ENCODE measurements around the gene TRIM33. TPM values are rescaled to one million over a fixed set of nuclear protein-coding genes. Genes with fewer than 3 reads are reported as not detected.

Gene TRIM33
- total and polyA plus RNA-seq, 2 of the 8 experiments (the other 6 are each of a cell fraction or from before 2014, with no cell fraction given): 17.1 to 52.3 TPM

DNA sequence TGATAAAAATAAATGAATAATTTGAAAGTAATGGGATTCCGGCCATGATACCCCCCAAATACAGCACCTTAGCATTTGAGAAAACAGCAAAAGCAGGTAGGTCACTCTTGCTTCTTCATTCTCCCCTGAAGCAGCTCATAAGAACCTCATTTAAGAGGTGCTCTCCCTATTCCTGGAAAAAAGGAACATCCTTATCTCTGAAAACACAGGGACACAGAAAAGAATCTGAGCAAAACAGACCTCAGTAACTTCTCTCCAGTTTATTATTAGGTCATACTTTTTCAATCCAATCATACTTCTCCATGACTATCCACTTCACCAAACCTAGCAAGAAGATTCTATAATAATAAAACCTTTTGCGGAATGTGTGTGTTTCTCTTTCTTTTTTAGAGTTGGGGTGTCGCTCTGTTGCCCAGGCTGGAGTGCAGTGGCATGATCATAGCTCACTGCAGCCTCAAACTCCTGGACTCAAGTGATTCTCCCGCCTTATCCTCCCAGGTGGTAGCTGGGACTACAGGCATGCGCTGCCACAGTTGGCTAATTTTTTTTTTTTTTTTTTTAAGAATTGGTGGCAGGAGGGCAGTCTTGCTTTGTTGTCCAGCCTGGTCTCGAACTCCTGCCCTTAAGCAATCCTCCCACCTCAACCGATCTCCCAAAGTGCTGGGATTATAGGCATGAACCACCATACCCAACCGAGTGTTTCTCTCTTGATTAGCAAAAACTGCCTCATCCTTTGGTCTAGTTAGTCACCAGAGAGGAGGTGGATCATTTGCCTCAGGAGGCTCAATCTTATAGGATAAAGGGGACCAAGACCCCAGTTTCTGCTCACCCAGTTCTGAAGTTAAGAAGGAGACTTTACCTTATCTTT is 10.6 kb upstream of the TRIM33 start:
- Histone ChIP-seq H3K79me1 (ENCODE audit: low read depth, low read length) (no peaks in the 10 kb centered on the region), H3K36me3 (ENCODE audit: control insufficient read depth in 2 of 4, insufficient read depth in 4 of 4, low read length in 3 of 4) (no peaks in the 10 kb centered on the region), H3K23me2 (ENCODE audit: low read depth, low read length) (no peaks in the 10 kb centered on the region), H3K4ac (replicated peaks; ENCODE audit: insufficient read length, low read depth, low read length) (no peak overlapping the region), H4K91ac (replicated peaks; ENCODE audit: insufficient read length, low read length) (no peak overlapping the region), H3K56ac (replicated peaks; ENCODE audit: insufficient read length, low read depth, low read length) (no peak overlapping the region), H3K4me2 (ENCODE audit: insufficient read depth in 1 of 2, low read depth in 2 of 2, low read length in 2 of 2) (no peak overlapping the region), H3K4me1 (replicated peaks in 1 of 4; ENCODE audit: control insufficient read depth in 3 of 4, insufficient read depth in 4 of 4, low read length in 3 of 4) (no peaks in the 10 kb centered on the region), H3K23ac (ENCODE audit: insufficient read length) (no peak overlapping the region), H3K27me3 (replicated peaks in 1 of 4; ENCODE audit: control insufficient read depth in 3 of 4, extremely low read depth in 1 of 4, insufficient read depth in 3 of 4, low read length in 3 of 4) (no peaks in the 10 kb centered on the region), H2AK5ac (ENCODE audit: low read depth, low read length) (no peak overlapping the region), H2BK15ac (ENCODE audit: low read length) (no peak overlapping the region), H3K14ac (ENCODE audit: insufficient read length) (no peak overlapping the region), H4K5ac (ENCODE audit: insufficient read length, low read depth, low read length) (no peak overlapping the region), H3K27ac (ENCODE audit: low read depth, low read length) (no peak overlapping the region), H3K9ac (replicated peaks in 1 of 4; ENCODE audit: extremely low read depth in 1 of 4, low read depth in 3 of 4, low read length in 3 of 4) (no peak overlapping the region), H3K4me3 (ENCODE audit: extremely low read depth in 1 of 4, insufficient read depth in 2 of 4, low read depth in 3 of 4, low read length in 4 of 4) (no peak overlapping the region), H3K79me2 (ENCODE audit: control insufficient read depth in 1 of 2, insufficient read depth in 2 of 2, low read length in 2 of 2) (no peaks in the 10 kb centered on the region), H4K20me1 (replicated peaks in 1 of 2; ENCODE audit: control insufficient read depth in 1 of 2, insufficient read depth in 2 of 2, low read length in 2 of 2) (no peaks in the 10 kb centered on the region), H2BK120ac (replicated peaks; ENCODE audit: low read depth, low read length) (no peak overlapping the region), H3K9me3 (ENCODE audit: insufficient read depth in 2 of 2, low read depth in 1 of 2, low read length in 1 of 2) (no peaks in the 10 kb centered on the region), H2BK12ac (ENCODE audit: low read depth, low read length) (no peak overlapping the region), H2BK20ac (ENCODE audit: low read length) (no peak overlapping the region), H4K8ac (ENCODE audit: extremely low read depth, insufficient read depth, low read length) (no peak overlapping the region), H2BK5ac (ENCODE audit: low read depth, low read length) (no peak overlapping the region), H3K18ac (ENCODE audit: extremely low read depth, low read length) (no peak overlapping the region), H2AFZ (ENCODE audit: low read length) (no peak overlapping the region)
- CTCF ChIA-PET (ENCODE audit: partially characterized antibody): interaction anchor here (0.7 kb wide), 1 partner anchor 319 kb away, joined by 3 read pairs; no protein-coding TSS in a partner anchor
- POLR2A ChIA-PET (ENCODE audit: partially characterized antibody): no interaction called here
- TF ChIP-seq ATF2 (IDR thresholded peaks at IDR 0.05; ENCODE audit: low read length) (no peak), CBX5 (IDR thresholded peaks at IDR 0.05; ENCODE audit: low read depth, low read length) (no peak)
- TF ChIP-seq, protein P1, sequence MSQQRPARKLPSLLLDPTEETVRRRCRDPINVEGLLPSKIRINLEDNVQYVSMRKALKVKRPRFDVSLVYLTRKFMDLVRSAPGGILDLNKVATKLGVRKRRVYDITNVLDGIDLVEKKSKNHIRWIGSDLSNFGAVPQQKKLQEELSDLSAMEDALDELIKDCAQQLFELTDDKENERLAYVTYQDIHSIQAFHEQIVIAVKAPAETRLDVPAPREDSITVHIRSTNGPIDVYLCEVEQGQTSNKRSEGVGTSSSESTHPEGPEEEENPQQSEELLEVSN (IDR thresholded peaks at IDR 0.05): peak; percentile 64; the same call in 1 of the 2 replicates
- no peak for FAIRE-seq
- DNase-seq (ENCODE audit: low read depth in 1 of 2, low spot score in 2 of 2): no peak
- 86% methylated on average over 8 of the region's 8 CpGs; no CpG with 5 or more reads in 1 of the 2 experiments for WGBS, 2 experiments (ENCODE audit: extremely low coverage in 1 of 2, insufficient coverage in 1 of 2, insufficient read length in 1 of 2, insufficient replicate concordance in 2 of 2, low coverage in 1 of 2, low lambda C conversion rate in 2 of 2, missing lambda C conversion rate in 1 of 2)
